Measurements from ENCODE around the gene METTL26. TPM values are rescaled to one million over a fixed set of nuclear protein-coding genes. Genes with fewer than 3 reads are reported as not detected.

The METTL26 gene
- total RNA-seq, 2 donors from 2014 or later: 76.8 to 115 TPM

DNA sequence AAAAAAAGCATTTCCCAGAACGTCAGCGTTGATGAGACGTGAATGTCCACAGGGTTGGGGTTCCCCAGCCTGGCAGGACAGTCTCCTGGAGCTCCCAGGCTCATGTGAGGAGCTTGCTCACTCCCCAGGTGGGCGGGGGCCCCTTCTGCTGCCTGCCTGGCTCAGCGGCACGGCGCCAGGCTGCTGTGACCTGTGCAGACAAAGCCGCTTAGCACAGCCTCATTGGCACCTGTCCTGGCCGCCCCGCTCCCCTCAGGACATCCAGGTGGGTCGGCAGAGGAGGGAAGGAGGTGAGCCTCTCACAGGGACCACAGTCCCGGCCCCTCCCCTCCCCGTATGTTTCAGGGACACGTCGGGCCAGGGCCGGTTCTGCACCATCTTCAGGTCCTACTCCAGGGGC, 18.2 kb downstream of the METTL26 start:
- intact Hi-C loops (cut with DNase I): no loop called here
- TF ChIP-seq POLR2A (IDR thresholded peaks at IDR 0.05): no peak
- TF ChIP-seq, protein P1, sequence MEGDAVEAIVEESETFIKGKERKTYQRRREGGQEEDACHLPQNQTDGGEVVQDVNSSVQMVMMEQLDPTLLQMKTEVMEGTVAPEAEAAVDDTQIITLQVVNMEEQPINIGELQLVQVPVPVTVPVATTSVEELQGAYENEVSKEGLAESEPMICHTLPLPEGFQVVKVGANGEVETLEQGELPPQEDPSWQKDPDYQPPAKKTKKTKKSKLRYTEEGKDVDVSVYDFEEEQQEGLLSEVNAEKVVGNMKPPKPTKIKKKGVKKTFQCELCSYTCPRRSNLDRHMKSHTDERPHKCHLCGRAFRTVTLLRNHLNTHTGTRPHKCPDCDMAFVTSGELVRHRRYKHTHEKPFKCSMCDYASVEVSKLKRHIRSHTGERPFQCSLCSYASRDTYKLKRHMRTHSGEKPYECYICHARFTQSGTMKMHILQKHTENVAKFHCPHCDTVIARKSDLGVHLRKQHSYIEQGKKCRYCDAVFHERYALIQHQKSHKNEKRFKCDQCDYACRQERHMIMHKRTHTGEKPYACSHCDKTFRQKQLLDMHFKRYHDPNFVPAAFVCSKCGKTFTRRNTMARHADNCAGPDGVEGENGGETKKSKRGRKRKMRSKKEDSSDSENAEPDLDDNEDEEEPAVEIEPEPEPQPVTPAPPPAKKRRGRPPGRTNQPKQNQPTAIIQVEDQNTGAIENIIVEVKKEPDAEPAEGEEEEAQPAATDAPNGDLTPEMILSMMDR (IDR thresholded peaks at IDR 0.05): no peak
- H3K4me3 ChIP-seq: no peak overlapping the region
- H3K9me3 ChIP-seq: no peaks in the 10 kb centered on the region
- no peaks in the 10 kb centered on the region for H3K27me3 ChIP-seq
- WGBS, 2 donors: 84 to 89% methylated on average over 12 to 16 of the region's 16 CpGs
- DNase-seq: no peak
- no peaks in the 10 kb centered on the region for H3K36me3 ChIP-seq (replicated peaks in 1 of 2; ENCODE audit: insufficient read depth in 1 of 2, low read depth in 2 of 2)
- ATAC-seq: no peak
- H3K27ac ChIP-seq: no peak overlapping the region
- no peaks in the 10 kb centered on the region for H3K4me1 ChIP-seq

DNA sequence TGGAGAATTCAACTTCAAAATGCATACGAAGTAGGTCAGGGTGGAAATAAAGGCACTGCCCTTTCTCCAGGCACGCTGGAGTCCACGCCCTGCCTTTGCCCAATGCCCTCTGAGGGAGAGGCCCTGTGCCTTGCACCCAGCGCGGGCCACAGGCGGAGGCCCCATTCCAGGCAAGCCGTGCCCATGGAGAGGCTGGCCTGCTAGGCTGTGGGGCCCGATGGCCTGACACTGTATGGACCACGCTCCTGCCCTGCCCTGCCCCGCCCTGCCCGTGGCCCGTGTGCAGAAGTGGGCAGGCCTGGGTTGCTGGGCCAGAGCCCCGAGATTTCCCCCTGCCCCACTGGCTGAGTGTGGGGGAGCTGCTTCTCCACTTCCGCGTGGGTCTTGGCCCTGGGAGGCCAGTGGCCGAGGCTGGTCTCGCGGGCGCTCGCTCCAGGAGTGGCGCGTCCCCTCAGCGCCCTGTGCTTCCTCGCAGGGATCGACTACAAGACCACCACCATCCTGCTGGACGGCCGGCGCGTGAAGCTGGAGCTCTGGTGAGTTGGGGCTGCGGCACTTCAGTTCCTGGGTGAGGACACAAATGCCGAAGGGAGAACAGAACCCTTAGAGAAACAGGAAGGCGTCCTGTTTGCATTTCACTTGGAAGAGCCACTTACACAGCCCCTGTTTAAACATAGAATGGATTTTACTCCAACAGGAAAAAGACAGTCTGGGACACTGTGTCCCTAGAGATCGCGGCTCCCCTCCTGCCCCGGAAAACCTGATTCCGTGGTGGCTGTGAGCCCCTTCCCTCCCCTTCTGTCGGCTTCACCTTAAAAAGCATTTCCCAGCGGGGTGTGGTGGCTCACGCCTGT, 19.1 kb downstream of the METTL26 start:
- intact Hi-C loops (cut with DNase I): no loop called here
- no peaks in the 10 kb centered on the region for H3K36me3 ChIP-seq (replicated peaks in 1 of 2; ENCODE audit: insufficient read depth in 1 of 2, low read depth in 2 of 2)
- no peak overlapping the region for H3K4me3 ChIP-seq
- ATAC-seq (no peak), DNase-seq (no peak)
- H3K4me1 ChIP-seq: no peaks in the 10 kb centered on the region
- 92 to 96% methylated on average over 14 to 38 of the region's 39 CpGs for WGBS, 2 donors
- TF ChIP-seq POLR2A (IDR thresholded peaks at IDR 0.05): no peak
- TF ChIP-seq, protein P1 (IDR thresholded peaks at IDR 0.05): no peak
- no peak overlapping the region for H3K27ac ChIP-seq
- H3K27me3 ChIP-seq: no peaks in the 10 kb centered on the region
- no peaks in the 10 kb centered on the region for H3K9me3 ChIP-seq

DNA sequence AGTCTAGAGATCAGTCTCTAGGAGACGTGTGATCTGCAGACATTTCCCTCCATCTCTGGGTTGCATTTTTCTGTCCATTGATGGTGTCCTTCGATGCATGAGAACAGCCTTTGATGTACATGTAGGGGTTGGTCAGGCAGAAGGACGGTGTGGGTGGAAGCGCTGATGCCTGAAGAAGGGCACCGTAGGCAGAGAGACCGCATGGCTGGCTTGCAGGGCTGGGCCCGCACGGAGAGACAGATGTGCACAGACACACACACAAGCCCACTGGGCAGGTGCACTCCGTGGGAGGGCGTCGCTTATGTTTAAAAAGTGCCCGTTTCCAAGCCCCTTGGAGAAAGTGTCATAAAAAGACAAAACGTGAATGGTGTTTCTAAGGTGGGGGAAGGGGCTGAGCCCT, 21.0 kb downstream of the METTL26 start:
- no peaks in the 10 kb centered on the region for H3K9me3 ChIP-seq
- WGBS, 2 donors: 92 to 94% methylated on average over 9 to 13 of the region's 13 CpGs
- no peaks in the 10 kb centered on the region for H3K36me3 ChIP-seq (replicated peaks in 1 of 2; ENCODE audit: insufficient read depth in 1 of 2, low read depth in 2 of 2)
- no peak for ATAC-seq
- no peaks in the 10 kb centered on the region for H3K27me3 ChIP-seq
- no peak for DNase-seq
- intact Hi-C loops (cut with DNase I): no loop called here
- H3K4me3 ChIP-seq: no peak overlapping the region
- no peak overlapping the region for H3K27ac ChIP-seq
- no peak for TF ChIP-seq POLR2A (IDR thresholded peaks at IDR 0.05)
- TF ChIP-seq, protein P1 (IDR thresholded peaks at IDR 0.05): no peak
- peaks cover 13% of the 10 kb centered on the region for H3K4me1 ChIP-seq

DNA sequence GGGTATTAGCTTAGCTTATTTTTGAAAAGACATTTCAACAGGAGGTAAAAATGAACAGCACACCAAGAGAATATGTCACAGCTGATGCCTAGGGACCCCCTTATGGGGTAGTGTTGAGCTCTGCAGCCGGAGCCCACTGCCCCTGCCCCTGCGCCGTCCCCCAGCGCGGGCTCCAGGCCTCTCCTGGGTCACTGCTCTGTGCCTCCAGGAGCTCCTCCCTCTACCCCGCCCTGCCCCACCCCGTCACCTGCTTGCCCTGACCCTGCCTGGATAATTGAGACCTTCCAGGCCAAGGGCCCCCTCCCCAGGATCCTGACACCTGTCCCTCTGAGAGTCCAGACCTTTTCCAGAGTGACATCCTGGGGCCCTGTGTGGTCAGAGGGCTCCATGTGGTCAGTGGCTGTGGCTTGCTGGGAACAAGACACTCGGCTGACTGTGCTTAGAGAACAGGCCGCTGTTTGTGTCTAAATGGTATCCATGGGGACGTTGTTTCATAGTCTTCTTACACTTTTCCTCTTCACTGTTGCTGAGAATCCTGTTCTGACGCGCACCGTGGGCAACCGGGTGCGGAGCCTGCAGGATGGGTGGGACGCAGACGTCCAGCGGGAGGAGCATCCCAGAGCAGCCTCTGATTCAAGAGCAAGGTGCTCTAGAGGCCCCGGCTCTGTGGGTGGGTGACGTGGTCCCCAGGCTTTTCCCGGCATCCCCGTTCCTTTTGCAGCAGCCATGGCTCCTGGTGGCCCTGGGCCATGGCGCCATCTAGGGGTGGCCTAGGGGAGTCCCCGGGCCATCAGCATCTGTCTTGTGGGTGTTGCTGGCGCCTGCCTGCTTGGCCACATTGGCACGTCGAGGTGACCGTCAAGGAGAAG, 25.4 kb downstream of the METTL26 start:
- Histone ChIP-seq H3K4me3 (no peak overlapping the region), H3K36me3 (replicated peaks in 1 of 2; ENCODE audit: insufficient read depth in 1 of 2, low read depth in 2 of 2) (no peaks in the 10 kb centered on the region), H3K9me3 (no peaks in the 10 kb centered on the region), H3K27me3 (no peaks in the 10 kb centered on the region), H3K27ac (peak overlapping the region in 2 of 4 donors; percentile 3 to 41), H3K4me1 (peaks cover 18% of the 10 kb centered on the region)
- peak; percentile 86 for ATAC-seq
- intact Hi-C loops (cut with DNase I): no loop called here
- peak; percentile 73 to 81 (median 77) for DNase-seq
- TF ChIP-seq, protein P1 (IDR thresholded peaks at IDR 0.05): peak; percentile 68 to 88 (median 78)
- TF ChIP-seq POLR2A (IDR thresholded peaks at IDR 0.05): no peak
- WGBS, 2 donors: 52 to 53% methylated on average over 16 to 26 of the region's 28 CpGs

Measured in body of pancreas (tissue), 4 donors.